GM18498 (cell line): ENCODE measurements around the gene ULBP2.
"Not testable (repeated sequence)": the region's sequence is repeated elsewhere in the genome, so short reads cannot be mapped to it uniquely, and the experiment has no call there.

Experiments
- ATAC-seq: cut with Tn5 transposase; IDR thresholded peaks from one replicate; pipeline ENCODE4 v1.9.1; 2021; ENCODE audit warnings: mild to moderate bottlenecking, moderate library complexity; ENCODE audit not compliant: unreplicated experiment

The ULBP2 gene

GRCh38 chr6:149925974-149926777, 15.6 kb upstream of the ULBP2 start:
- ATAC-seq: peak; percentile 70

- not testable (repeated sequence) for ATAC-seq
Measured at GRCh38 chr6:149927025-149927424, 14.8 kb upstream of the ULBP2 start.

DNA sequence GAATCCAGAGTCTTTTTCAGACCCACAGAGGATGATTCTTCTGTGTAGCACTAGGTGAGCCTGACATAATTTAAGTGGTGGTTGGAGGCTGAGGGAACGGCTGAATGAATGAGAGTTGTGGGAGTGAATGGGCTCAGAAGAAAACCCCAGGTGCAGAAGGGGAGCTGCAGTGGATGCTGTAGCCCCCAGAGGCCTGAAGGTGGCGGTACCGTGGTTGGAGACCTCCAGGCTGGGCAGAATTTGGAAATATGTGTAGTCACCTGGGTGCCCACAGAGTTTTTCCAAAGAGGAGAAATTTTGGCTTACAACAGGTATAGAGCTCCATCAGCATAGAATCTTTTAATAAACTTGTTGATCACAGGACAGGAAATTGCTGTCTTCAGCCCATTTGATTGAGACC, 12.4 kb upstream of the ULBP2 start:
- no peak for ATAC-seq

DNA sequence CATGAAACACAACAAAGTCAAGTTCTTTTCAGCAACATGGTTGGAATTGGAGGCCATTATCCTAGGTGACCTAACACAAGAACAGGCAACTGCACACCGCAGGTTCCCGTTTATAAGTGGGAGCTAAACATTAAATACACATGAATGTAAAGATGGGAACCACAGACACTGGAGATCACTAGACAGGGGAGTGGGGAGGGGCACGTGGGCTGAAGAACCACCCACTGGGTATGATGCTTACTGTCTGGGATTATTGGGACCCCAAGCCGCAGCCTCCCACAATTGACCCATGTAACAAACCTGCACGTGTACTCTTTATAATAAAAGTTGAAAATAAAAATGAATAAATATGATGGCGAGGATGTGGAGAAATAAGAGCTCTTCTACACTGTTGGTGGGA, 10.3 kb upstream of the ULBP2 start:
- no peak for ATAC-seq

DNA sequence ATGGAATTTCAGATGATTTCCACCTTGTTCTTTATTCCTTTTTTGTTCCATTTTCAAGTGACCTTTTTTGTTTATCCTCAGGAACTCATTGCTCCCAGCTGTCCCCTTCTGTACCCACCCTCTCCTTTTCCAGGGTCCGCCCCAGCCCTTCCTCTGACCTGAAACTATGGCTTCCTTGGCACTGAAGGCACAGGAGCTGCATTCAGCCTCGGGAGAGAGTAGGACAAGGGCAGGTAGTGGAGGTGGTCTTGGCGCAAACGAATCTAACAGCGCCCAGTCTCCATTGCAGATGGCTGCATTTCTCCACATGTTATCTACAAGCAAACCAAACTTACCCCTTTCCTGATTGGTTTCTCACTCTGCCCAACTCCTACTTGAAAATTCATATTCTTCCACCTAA, 8.8 kb upstream of the ULBP2 start:
- no peak for ATAC-seq

DNA sequence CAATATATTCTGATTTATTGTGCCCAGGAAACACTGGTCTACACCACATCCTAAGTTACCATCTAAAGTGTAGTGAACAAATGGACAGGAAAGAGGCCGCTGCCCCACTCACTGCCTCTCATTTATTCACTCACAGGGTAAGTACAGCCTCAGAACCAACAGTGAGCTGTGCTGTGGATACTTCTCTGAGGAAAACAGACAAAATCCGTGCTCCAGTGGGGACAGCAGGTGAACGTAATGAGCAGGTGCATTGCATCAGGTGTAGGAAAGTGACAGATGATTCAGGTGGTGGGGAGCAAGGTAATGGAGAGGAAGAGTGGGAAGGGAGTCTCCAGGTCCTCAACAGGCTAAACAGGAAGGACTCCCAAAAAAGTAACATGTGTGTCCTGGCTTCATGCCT, 8.4 kb upstream of the ULBP2 start:
- no peak for ATAC-seq

DNA sequence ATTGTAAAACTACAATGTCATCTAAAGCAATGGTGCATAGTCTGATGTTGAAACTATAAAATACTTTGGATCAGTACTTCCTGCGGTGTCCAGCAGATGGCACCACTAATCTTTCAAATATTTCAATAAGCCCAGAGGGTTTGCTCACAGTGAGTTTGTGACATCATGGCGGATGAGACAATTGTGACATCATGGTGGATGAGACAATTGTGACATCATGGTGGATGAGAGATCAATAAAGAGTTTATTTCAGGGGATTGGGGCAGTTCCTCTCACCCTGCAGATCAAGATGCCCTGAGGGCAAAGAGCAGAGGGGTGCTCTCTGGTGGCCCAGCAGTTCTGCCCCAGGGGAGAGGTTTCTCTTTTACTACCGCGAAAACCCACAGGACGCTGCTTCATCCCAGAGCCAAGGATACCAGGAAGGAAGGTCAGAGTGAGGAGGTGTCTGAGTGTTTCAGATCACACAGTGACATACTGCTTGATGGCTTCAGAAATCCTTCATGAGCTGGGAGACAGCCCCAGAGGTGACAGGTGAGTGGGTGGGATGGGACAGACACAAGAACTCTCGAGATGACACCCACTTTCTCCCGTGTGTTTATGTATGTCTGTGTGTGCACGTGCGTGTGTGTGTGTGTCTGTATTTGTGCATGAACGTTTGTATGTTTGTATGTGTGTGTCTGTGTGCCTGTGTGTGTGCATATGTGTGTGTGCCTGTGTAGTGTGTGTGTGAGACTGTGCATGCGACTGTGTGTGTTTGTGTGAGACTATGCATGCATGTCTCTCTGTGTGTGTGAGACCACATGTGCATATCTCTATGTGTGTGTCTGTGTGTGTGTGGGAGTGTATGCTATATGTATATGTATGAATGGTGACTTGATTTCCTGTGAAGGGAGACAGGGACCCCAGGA, 7.3 kb upstream of the ULBP2 start:
- peak; percentile 33 for ATAC-seq

DNA sequence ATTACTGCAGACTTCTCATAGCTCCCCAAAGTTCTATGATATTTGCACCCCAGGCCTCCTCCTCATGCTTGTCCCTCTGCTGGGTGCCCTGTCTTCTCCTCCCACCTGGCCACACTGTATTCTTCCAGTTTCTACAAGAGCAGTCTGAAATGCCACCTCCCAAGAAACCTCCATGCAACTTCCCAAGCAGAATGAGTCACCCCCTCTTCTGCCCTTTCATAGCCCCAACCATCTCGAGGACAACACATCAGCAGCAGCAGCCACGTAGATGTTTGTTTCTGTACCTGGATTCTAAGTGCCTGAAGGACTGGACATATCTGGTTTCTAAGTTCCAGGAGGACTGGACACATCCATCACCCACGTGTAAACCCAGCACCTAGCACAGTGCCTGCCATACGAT, 6.6 kb upstream of the ULBP2 start:
- no peak for ATAC-seq

- ATAC-seq: no peak
Measured at GRCh38 chr6:149935668-149936067, 6.1 kb upstream of the ULBP2 start.

- no peak for ATAC-seq
Measured at GRCh38 chr6:149936743-149937142, 5.1 kb upstream of the ULBP2 start.

GRCh38 chr6:149938013-149938570, 3.7 kb upstream of the ULBP2 start:
- ATAC-seq: not testable (repeated sequence)

DNA sequence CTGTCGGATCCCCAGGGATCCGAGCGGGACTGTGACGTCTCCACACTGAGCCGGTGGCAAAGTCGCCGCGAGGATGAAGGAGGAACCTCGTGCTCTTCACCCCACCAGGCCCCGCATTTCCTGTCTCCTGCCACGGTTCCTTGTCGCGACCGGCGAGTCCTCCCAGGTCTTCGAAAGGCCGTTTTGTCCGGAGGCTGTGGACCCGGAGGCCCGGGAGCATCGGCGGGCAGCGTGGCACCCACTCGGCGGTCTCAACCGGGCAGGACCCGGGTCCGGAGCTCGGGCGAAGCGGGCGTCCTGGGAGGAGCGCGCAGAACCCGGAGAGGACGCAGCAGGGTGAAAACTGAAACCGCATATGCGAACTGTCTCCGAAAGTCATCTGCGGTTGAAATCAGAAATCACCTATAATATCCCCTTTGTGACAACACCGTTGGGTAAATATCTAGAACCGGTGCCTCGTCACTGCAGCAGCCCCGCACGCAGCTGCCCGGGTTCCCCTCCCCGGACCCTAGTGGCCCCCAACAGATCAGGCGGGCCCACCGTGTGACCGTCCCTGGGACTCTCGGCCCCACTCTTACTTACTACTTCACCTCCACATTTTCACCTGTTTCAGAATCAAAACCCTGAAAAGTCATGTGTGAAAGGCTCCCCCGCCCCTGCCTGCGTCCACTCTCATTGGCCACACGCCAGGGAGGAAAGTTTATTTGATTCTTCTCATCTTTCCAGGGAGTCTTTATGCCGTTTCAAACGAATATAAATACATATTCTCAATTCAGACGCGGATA, 3.1 kb upstream of the ULBP2 start:
- ATAC-seq: peak; percentile 85

DNA sequence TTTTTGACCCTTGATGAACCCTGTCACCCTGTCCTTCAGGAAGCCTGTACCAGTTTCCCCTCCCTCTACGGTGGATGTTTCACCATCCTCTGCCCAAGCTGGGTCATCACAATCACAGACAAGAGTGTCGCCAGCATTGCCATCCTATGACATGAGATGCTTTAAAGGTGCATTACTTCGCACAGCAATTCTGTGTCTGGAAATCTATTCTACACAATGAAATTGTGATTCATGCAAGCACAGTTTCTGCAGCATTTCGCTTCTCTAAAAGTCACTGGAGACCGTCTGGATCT, 2.5 kb upstream of the ULBP2 start:
- no peak for ATAC-seq

GRCh38 chr6:149939909-149940671, 1.7 kb upstream of the ULBP2 start:
- ATAC-seq: no peak

DNA sequence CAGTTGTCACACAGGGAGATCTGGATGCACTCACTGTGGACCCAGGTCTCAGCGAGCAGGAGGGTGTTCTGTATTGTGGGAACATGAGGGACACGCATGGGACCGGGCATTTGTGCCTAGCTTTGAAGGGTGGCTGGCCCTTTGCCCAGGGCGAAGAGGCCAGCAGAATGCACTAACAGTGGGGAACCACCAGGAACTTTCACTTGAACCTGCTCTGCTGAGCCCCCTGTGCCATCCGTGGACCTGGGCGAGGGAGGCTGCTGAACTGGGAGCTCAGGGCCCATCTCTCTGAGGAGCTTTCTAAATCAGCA, 1.2 kb upstream of the ULBP2 start:
- ATAC-seq: no peak

DNA sequence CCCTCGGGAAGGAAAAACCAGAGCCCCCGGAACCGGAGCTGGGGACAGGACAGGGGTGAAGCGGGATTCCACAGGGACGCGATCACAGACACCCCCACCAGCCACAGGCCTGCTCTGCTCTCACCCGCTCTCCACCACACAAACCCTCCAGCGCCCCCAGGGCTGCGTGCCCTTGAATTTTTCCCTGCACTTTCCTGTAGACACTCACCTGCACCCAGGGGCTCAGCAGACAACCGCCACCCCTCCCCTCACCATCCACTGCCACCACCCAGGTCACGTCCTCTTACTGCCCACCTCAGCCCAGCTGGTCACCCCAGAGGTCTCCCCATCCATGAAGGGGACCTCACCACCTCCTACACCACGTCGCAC, 631 bp downstream of the ULBP2 start:
- ATAC-seq: no peak

- ATAC-seq: not testable (repeated sequence)
Measured at GRCh38 chr6:149943321-149943720, 1.5 kb downstream of the ULBP2 start.

GRCh38 chr6:149945276-149945675, 3.5 kb downstream of the ULBP2 start:
- ATAC-seq: not testable (repeated sequence)

GRCh38 chr6:149946631-149947030, 4.8 kb downstream of the ULBP2 start:
- not testable (repeated sequence) for ATAC-seq

GRCh38 chr6:149947533-149947932, 5.7 kb downstream of the ULBP2 start:
- not testable (repeated sequence) for ATAC-seq

GRCh38 chr6:149948011-149948410, 6.2 kb downstream of the ULBP2 start:
- ATAC-seq: no peak
